DMS 273 (cell line): ENCODE measurements around the gene MAP7D3.
A peak's percentile ranks its signal among the peaks of the same experiment; 100 is the strongest.

Experiments used
- DNase-seq: peaks from one replicate; lab custom pipeline; 2025; ENCODE audit not compliant: unreplicated experiment; lab: John Stamatoyannopoulos, UW

MAP7D3 gene

DNA sequence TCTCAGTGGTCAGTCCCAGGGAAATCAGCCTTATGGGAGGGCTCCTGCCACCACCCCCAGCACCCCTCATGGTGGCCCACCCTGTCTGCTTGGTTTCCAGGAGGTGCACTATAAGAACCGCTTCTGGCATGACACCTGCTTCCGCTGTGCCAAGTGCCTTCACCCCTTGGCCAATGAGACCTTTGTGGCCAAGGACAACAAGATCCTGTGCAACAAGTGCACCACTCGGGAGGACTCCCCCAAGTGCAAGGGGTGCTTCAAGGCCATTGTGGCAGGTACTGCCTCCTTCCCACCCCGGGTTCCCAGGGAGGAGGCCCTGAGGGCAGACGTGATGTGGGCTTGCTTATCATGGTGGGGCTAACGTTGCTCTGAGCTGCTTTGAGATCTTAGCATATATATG lies 44.3 kb downstream of the MAP7D3 start:
- DNase-seq, result no peak

DNA sequence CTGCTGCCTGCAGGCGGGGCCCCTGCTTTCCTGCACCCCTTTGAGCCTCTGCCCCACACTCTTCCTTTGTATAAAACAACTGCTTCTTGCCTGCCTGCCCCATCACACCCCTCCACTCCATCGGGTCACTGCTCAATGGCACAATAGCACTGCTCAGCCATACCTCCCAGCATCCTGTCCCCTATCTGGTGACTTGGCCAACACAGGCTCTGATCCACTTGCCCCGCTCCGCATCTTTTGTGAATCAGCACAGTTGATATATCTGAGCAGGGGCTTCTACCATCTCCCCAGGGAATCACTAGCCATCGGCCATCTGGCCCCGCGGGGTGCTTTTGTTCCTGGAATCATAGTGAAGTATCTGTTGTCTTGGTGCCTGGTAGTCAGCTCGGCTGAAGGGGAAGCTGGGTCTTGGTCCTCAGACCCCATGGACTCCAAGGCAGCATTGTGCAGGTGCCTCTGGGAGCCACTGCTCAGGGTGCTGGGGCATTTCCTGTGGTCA lies 45.3 kb downstream of the MAP7D3 start:
- no peak for DNase-seq

DNA sequence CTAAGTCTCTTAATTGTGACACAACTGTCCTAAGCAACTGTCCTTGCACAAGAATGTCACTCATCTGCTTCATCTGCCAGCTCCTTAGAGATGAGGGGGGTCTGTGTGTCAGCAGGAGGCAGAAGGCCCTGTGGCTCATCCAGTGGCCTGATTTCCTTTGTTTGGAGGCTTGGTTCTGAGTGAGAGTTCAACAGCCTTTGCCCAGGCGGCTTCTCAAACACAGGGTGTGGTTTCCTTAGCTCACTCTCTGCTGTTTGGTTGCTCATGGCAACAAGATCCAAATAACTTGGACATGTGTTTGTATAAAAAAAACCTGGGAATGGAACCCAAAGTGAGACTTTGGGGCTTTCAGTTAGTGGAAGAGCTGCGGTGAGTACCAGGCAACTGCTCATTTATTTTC lies 46.6 kb downstream of the MAP7D3 start:
- peak; percentile 12 for DNase-seq

DNA sequence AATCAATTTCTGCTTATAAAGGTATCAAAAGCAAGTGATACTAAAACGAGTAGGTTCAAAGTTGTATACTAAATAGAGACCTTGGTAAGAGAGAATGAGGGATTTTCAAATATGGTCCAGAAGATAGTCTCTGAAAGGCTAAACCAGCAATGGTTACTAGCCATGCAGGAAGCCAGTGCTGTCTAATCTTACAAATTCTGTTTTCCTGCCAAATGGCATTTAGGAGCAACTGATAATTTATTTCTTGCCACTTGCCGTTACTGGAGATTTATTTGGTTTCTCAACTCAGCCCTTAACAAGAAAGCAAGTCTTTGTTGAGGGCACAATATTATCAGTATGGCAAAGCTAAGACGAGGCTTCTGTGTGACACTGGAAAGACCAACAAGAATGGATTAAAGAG lies 47.2 kb downstream of the MAP7D3 start:
- DNase-seq, result no peak

DNA sequence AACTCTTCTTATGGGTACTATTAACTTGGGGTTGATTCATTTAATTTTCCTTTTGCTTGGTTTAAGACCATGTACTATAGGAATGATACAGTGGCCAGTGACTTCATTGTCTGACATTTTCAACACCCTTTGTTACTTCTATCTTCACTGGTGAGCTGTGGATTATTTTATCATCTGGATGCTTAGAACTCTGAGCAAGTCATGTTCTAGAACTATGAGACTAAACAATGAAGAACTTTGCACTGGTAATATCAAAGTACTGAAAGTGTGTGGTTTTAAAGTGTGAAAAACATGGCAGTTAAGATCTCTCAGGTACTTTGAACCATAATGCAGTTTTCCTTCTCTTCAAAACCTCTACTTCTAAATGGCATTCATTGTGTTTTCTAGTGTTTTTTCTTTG lies 47.8 kb downstream of the MAP7D3 start:
- no peak for DNase-seq

DNA sequence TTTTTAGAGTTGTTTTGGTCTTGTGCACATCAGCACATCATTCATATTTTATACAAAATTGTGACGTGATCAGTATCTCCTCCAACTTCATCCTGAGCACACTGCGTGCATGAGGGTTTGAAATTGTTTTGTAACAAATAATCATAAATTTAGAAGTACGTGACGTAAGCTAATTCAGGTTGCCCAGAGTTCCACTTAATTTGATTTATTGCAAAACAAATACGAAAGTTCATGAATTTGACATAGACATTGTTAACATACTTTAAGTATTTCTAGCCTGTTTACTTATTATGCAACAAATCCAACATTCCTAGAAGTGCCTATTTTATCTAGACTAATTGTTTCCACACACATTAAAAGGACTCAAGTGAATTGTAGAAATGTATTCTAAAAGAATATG lies 48.3 kb downstream of the MAP7D3 start:
- DNase-seq, result no peak

DNA sequence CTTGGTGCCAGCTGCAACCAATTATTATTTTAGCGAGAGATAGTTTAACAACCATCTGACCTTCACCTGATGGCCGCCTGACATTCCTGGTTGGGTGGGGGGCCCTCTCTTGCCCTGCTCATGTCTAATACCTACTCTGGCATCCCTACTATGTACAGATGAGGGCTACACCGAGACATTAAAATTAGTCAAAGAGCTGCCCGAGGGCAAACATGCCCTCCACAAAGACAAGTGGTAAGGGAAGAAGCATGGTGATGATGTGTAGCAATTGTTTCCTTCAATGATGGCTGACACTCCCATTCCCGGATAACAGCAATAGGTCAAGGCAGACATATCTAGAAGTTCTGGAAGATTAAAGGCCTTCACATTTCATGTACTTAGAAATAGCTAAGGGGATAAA lies 49.6 kb downstream of the MAP7D3 start:
- DNase-seq, result no peak

DNA sequence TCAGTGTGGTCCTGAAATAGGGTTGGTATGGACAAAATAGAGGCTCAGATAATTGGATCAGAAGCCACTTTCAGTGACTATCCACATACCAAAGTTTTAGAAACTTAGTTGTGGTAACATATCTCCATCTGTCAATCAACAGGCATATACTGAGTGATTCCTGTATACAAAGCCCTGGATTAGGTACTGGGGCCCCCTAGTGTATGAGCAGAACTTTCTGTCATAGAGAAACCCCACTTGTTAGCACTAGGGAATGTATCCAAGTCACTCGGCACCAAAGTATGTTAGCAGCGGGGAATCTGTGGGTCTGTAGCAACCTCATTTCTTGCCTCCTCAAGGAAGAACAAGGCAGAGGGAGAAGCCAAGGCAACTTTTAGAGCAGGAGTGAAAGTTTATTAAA lies 50.7 kb downstream of the MAP7D3 start:
- DNase-seq, result peak; percentile 40

DNA sequence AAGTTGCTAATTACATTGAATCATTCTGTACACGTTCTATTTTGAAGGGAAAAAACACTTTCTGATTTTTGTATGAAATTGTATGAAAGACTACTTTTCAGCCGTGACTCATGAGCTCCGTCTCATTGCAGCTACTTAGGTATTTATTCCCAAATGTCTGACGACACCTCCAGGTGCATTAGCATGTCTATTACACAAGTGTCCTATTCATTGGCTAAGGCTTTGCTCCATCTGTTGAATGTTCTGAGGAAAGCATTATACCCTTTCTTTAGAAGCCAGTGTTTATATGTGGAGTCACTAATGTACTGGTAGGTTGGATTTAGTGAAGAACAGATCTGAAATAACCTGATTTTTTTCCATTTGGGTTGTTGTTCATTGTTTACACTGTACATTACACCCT lies 51.8 kb downstream of the MAP7D3 start:
- peak; percentile 34 for DNase-seq

DNA sequence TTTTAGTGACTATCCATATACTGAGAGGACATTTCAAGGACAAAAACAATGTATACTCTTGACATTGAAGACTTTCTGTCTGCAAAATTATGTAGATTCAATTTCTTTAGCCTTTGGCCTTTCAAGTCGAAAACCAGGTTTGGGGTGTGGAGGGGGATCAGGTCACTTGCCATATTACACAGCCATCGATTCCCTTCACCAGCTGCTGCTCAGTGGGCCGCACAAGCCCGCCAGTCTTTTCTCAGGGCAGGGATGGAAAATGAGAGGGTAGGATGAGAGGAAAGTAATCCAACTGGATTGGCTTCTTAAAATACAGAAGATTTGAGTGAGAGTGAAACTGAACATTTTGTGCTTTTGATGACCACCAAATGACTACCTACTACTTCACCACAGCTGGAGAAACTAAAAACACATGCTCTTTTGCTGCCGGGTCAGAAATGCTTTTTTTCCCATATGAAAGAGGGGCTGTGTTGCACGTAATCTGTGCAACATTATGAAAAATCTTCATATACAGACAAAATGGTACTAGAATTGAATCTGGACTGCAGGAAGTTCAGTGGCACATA lies 52.4 kb downstream of the MAP7D3 start:
- DNase-seq, result no peak

DNA sequence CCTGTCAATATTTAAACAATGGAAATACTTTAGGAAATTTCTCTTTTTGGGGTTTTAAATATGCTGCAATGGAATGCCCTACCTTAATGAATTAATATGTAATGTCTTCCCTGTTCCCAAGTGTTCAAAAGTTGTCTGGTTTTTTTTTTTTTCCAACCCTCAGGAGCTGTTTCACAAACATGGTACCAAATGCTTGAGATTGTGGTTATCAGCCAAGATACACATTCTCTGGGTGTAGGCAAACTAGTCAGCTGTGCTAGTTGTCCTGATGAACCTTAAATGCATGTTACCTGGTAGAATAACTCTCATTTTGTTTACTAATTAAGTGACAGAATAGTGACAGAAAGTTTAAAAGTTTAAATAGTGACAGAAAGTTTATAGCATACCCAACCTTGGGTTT lies 53.2 kb downstream of the MAP7D3 start:
- DNase-seq, result no peak

DNA sequence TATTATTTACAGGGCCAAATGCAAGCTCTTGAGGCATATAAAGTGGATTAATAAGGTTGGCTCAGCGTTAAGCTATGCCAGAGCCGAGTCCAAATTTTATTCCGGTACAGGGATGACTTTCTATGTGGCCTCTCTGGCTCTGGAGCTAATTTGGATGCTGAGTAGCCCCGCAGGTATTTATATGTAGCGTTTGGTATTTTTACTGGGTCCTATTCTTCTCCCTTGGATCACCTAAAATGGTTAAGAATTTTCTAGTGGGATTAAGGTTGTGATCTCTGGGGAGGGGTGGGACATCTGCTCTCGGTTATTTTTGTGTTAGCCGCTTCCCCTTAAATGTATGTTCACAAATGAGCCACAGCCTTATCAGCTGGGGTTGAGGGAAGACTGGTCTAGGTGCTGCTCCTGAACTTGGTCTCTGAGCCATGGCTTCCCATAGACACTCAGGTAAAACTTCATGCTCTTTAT lies 54.5 kb downstream of the MAP7D3 start:
- no peak for DNase-seq

DNA sequence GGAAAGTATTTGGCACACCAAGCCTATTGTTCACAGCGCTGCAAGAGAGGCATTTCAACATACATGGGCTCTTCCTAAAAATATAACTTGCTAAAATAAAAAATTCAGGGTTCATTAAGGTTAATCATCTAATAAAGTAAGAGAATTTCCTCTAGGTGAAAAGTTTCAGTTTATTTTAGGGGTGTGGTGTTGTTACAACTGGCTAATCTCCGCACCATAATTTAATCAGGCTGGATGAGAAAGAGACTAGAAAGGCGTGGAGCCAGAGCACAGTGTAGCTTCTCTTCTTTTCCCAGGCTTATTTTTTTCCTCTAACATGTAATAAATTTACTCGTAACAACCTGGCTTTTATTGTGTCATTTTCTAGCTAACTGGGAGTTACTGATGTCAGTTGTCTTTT lies 56.0 kb downstream of the MAP7D3 start:
- no peak for DNase-seq

DNA sequence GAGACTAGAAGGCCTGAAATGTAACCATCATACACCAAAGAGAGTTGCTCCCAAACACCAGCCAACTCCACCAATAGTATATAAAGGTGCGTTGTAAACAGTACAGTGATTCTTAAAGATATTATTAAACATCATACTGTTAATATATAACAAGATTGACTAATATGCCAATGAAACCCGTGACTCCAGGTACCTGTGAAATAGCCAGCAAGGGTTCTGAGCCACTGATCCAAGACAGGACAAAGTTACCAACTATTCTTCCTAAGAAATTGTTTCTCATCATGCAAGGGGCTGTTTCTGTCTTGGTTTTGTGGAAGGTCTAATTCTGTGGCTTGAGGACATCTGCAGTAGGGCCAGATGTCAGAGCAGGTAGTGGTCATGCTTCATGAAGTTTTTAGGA lies 56.7 kb downstream of the MAP7D3 start:
- no peak for DNase-seq

DNA sequence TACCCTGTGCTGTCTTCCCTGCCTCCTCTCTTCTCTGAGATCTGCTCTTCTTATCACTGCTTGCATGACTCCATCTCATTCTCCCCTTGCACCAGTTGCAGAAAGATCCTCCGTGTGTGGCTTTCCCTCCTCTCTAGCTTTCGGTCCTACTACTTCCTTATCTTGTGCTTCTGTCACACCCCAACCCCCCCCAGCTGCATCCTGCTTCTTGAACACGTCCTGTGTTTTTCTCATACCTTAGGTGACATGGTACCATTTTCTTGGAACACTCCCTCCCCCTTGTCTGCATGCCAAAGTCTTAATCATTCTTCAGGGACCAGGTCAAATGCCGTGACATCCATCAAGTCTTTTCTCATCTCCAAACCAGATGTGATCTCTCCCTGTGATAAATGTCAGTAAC lies 57.4 kb downstream of the MAP7D3 start:
- DNase-seq, result no peak

DNA sequence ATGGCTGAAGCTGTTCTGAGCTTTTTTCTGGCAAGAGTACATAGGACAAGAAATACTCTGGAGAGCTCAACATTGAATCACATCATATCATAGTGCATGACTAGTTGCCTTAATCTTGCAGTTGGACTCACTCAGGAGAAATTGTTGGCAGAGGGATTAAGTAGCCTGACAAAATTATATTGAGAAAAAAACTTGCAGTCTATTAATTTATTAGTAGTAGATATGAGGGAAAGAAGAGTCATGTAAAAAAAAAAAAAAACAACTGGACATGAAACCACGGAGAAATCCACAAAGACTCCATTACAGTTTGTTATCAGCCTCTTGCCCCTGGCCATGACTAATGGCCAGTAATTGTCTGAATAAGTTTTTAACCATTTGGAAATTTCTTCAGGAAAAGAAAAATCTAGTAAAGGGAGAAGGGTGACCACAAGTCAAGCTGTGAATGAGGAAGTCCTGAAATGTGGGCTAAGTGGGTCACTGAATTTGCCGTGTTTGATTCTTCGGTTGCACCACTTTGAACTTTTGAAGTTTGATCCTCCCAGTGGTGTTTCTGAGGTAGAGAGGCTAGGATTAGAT lies 58.3 kb downstream of the MAP7D3 start:
- no peak for DNase-seq

DNA sequence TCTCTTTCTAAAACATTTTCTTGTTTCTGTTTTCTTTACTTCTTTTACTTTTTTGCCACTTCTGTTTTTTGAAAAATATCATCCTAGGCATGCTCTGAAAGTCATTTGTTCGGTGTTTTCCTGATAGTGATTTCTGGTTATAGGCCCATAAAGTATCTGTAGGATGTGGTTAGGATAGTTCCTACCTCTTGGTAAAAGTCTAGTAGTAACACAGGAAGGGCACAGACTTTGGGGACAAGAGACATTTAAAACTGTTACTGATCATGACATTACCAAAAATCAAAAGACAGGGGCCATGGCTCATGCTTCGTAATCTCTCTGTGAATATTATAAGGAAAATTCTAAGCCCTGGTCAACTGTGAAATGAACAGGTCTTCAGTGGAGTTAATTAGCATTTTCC lies 59.1 kb downstream of the MAP7D3 start:
- DNase-seq, result no peak

DNA sequence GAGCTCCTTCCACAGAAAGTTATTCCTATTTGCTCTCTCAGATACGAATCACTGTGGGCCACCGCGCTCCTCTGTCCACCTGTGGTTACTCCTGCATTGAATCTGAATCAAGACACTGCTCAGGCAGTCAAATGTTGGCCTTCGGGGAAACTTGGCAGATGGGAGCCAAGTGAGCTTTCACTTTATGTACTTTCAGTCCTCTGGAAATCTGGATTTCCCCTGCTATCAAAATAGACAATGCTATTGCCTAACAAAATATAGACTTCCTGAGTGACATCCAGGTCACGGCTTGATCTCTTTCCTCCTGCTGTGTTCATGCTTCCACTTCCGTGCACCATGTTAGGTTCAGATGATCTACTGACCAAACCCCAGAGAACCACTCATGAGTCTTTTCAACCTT lies 60.0 kb downstream of the MAP7D3 start:
- no peak for DNase-seq

DNA sequence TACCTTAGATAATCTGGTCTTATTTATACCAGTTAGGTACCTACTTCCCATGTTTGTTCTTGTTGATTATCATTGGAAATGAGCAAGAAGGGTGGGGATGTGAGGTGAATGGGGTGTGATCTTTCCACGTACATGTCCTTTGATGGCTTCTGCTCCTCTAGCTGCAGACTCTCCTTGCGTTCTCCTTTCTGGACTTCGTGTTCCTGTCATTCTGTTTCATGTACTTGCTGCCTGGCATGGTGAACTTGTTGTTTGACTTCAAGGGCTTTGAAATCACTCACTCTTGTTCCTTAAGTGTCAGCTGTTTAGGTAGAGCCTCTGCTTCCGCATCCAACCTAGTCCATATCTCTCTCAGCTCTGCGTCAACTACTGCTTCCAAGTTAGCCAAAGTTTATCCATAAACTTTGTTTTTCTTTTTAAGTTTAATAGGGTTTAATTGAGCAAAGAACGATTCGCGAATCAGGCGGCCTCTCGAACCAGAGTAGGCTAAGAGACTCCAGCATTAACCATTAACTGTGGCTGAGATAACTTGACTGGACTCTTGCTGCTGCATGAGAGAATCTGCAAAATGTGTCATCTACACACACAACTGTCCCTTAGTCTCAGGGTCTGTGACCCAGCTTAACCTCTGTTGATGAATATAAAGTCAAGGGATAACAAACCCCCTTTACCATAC lies 61.0 kb downstream of the MAP7D3 start:
- DNase-seq, result no peak

DNA sequence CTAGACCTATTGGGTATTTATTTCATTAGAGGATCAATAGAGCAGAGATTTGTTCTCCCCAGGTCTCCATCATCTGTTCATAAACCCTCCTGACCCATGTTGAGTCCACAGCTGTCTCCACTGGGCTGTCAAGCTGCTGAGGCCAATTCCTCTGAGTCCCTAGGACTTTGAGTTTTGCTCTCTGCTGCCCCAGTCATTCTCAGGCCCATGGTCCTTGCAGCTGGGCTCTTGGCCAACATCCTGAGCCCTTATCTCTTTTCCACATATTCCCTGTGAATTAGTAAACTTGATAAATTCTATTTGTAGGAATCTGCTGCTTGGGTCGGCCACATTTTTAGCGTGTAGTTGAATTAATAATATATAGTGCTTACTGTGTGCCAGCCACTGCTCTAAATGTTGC lies 62.0 kb downstream of the MAP7D3 start:
- no peak for DNase-seq

DNA sequence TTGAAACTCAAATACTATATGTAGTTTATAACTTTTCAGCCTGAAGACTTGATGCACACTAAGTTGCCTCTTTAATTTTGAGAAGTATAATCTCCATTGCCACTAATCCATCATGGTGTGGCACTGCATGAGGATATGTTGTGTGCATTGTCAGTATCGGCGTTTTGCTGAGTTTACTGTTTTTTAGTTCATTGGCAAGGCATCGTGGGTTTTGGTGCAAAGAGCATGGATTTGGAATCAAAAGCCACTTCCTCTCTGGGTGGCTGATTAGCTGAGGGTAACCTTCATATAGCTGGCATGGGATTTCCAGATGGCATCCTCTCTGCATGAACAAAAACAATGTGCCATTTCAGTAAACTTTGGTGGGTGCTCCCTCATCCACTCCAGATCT lies 65.2 kb downstream of the MAP7D3 start:
- DNase-seq, result no peak

DNA sequence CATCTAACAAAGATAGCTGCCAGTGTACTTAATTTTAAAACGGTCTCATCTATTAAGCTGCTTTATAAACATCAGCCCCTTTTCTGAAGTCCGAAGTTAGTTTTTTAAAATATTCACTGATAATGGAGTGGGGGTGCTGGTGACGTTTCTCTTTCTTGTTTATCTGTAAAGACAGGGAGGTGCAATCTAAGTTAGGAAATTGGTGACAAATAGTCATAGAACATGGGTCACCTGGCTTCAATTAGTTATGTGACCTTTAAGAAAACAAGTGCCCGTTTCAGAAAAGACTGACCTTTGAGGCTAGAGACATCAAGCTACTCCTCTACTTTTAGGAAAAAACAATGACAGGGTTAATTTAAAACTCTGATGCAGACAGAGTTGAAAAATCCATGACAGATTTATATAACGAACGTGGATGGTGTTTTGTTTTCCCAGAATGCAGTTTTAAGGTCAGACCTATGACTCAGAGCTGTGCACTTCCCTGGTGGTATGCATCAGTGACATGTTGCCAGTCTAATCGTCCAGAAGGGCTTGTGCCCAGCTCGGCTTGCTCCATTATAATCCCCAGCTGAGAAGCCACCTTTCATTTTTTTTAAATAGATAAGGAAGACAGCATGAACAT lies 65.7 kb downstream of the MAP7D3 start:
- peak; percentile 17 for DNase-seq
